HuH-7.5 (cell line): Measurements from ENCODE around the gene TUBGCP6.
A peak's percentile ranks its signal among the peaks of the same experiment; 100 is the strongest.
"Not testable (repeated sequence)": the region's sequence is repeated elsewhere in the genome, so short reads cannot be mapped to it uniquely, and the experiment has no call there.

Experiments
- DNase-seq: peaks from one replicate; pipeline ENCODE4 v3.0.0; 2011; ENCODE audit warnings: low spot score

The TUBGCP6 gene

GRCh38 chr22:50210378-50211139 lies 34.3 kb downstream of the TUBGCP6 start:
- DNase-seq, result no peak

- DNase-seq, result peak; percentile 91
Measured at GRCh38 chr22:50209893-50210292, 34.9 kb downstream of the TUBGCP6 start.

- no peak for DNase-seq
Measured at GRCh38 chr22:50208939-50209892, 35.6 kb downstream of the TUBGCP6 start.

GRCh38 chr22:50208430-50208938 lies 36.3 kb downstream of the TUBGCP6 start:
- no peak for DNase-seq

GRCh38 chr22:50207383-50208140 lies 37.3 kb downstream of the TUBGCP6 start:
- DNase-seq, result no peak

GRCh38 chr22:50206599-50206998 lies 38.2 kb downstream of the TUBGCP6 start:
- peak; percentile 88 for DNase-seq

- DNase-seq, result no peak
Measured at GRCh38 chr22:50205781-50206569, 38.8 kb downstream of the TUBGCP6 start.

GRCh38 chr22:50204998-50205397 lies 39.8 kb downstream of the TUBGCP6 start:
- DNase-seq, result not testable (repeated sequence)

- no peak for DNase-seq
Measured at GRCh38 chr22:50204571-50204970, 40.3 kb downstream of the TUBGCP6 start.

- DNase-seq, result no peak
Measured at GRCh38 chr22:50203288-50203687, 41.5 kb downstream of the TUBGCP6 start.

GRCh38 chr22:50202130-50202666 lies 42.6 kb downstream of the TUBGCP6 start:
- peak; percentile 83 for DNase-seq

GRCh38 chr22:50201191-50202129 lies 43.4 kb downstream of the TUBGCP6 start:
- peak; percentile 75 for DNase-seq

GRCh38 chr22:50200461-50201190 lies 44.2 kb downstream of the TUBGCP6 start, which contains the start of gene SELENOO:
SELENOO (plus strand) TSS chr22:50201011; CDS start chr22:50201037, 26 bp downstream.
- DNase-seq, result peak; percentile 100

GRCh38 chr22:50199829-50200460 lies 44.9 kb downstream of the TUBGCP6 start:
- no peak for DNase-seq

- no peak for DNase-seq
Measured at GRCh38 chr22:50199251-50199721, 45.5 kb downstream of the TUBGCP6 start.

GRCh38 chr22:50198624-50199017 lies 46.2 kb downstream of the TUBGCP6 start:
- no peak for DNase-seq

- DNase-seq, result no peak
Measured at GRCh38 chr22:50197856-50198623, 46.8 kb downstream of the TUBGCP6 start.
